SK-MEL-5 (cell line): ENCODE results near the gene TEX44. TPM values are rescaled to one million over a fixed set of nuclear protein-coding genes. Genes with fewer than 3 reads are reported as not detected.

Source experiments
- total RNA-seq: library from RNA; depleted of rRNA; stranded (reverse); fragments of >200 nt; shearing (Covaris generic); gene quantifications from 2 replicates; pipeline ENCODE4 v1.2.3, GENCODE V29; 2014; rRNA removed

Gene TEX44
- total RNA-seq, 1 experiment from 2014 or later = not detected

Other genes with a start within 250 kb of the TEX44 start
- 20.2 and 21.5 TPM in 2 replicates for gene B3GNT7, start 197.2 kb upstream of the TEX44 start, total RNA-seq
- 208 and 282 TPM in 2 replicates for gene NCL, start 128.4 kb upstream of the TEX44 start, total RNA-seq
- 0.18 TPM in 1 of 2 replicates, not detected in the other for gene NMUR1, start 62.4 kb upstream of the TEX44 start, total RNA-seq
- 885 and 950 TPM in 2 replicates for gene PTMA, start 115.7 kb downstream of the TEX44 start, total RNA-seq
- 37.7 and 43.6 TPM in 2 replicates for gene PDE6D, start 188.4 kb downstream of the TEX44 start, total RNA-seq
- 19.6 and 20.7 TPM in 2 replicates for gene COPS7B, start 193.6 kb downstream of the TEX44 start, total RNA-seq